Epidermal melanocyte (primary cell): ENCODE measurements around the gene ATP13A4.

Source experiments
- DNase-seq: peaks from one replicate; pipeline ENCODE4 v3.0.0; 2011; ENCODE audit warnings: low spot score; ENCODE audit not compliant: insufficient read length

The ATP13A4 gene

DNA sequence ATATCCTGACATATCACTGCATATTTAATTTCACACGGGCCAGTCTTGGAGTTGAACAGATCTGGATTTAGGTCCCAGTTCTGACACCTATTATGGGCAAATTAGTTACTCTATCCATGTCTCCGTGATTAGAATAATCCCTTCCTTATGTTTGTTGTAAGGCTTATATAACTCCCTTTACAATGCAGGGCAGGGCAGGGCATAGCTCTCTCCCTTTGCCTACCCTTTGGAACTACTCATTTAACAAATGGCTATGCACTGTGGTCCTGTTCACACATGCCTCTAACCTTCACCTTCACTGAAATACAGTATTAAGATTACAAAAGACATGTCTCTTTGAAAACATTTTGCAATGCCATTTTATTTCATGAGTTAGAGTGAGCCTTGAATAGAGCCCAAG, 151.4 kb downstream of the ATP13A4 start:
- no peak for DNase-seq

- no peak for DNase-seq
These were observed 154.4 kb downstream of the ATP13A4 start for GRCh38 chr3:193400304-193400703.

- DNase-seq = no peak
These were observed 158.0 kb downstream of the ATP13A4 start for GRCh38 chr3:193396451-193397244.

DNA sequence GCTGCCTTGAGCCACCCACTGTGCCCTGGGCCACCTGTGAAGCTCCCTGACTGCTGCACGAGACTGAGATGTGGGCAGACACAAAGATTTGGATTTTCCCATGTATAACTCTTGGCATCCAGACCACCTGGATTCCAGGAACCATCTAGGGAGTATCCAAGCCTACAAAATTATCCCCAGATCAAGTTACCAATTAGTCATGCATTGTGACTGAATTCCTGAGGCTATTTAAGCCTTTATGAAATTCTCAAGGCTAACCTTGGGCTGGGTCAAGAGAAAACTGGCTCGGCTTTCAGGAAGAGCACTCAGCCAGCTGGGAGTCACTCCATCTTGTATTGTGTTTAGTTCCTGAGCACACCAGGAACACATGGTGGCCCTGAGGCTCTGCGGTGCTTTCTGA, 162.8 kb downstream of the ATP13A4 start:
- DNase-seq = no peak

GRCh38 chr3:193389335-193389734, 165.4 kb downstream of the ATP13A4 start:
- DNase-seq = no peak

DNA sequence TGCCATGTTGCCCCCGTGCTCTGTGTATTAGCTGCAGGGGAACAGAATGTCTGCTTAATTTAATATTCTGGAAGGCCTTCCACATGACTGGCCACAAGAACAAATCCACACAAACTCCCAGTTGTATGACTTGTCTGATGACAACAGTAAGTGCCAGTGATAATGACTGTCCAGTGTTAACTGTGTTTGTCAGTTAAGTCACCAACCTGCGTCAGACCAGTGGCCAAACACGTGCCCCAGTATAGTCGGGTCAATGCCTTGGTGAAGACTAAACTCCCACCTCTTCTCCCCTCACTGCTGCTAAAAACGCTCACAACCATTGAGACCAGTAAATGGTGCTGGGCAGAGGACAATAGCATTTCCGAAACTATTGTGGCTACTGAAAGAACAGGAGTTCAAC, 166.3 kb downstream of the ATP13A4 start:
- no peak for DNase-seq

DNA sequence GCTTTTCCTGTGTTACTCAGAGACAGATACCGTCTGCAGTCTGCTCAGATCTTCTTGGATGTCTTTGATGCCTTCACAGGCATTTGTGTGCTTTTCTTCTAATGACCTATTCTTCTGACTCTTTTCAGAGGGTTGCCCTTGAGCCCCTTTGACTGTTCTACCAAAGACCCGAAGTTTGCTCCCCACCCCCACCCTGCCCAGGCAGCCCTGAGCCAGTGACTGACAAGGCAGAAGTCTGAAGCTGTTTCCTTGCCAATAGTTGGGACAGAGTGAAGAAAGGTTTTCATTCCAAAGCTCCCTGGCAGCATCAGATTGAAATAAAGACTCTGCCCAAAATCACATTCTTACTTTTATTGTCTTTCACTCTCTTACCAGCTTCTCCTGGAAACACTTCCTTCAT, 167.1 kb downstream of the ATP13A4 start:
- no peak for DNase-seq

- no peak for DNase-seq
These were observed 176.0 kb downstream of the ATP13A4 start, which contains the start of gene ATP13A5 for GRCh38 chr3:193378706-193379105. Gene ATP13A5 (minus strand): TSS chr3:193378753. CDS start chr3:193378725, 28 bp downstream.

DNA sequence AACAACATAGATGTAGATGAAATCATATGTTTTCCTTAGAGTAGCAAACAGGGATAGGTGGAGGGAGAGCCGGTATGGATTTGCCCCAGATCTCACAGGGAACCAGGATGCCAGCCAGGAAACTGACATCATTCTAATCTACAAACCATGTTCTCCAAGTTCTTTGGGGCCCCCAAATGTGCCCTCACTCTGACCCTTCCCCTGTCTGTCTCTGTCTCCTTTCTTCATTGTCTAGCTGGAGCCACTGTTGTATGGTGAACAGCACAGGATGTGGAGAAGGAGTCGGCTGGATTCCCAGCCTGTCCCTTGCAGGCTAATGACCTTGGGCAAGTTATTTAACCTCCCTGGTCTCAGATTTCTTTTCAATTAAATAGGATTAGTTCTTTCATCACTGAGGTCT, 177.1 kb downstream of the ATP13A4 start:
- DNase-seq = no peak

DNA sequence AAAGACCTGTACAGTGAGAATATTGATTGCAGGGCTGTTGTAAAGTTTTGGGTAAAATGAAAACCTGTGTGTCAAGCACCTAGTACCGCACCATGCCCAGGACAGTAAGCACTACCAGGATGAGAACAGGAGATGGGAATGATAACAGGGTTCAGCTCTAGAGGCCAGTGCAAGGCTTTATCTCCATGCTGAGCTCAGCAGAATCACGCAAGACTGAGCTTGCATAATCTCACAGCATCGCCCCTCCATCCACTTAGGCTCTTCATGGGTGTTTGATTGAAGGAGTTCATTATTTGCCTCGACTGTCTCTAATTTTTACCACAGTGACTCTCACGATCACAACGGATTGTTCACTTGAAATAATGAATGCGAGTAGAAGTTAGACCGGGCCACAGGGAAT, 179.1 kb downstream of the ATP13A4 start:
- no peak for DNase-seq

- no peak for DNase-seq
These were observed 181.9 kb downstream of the ATP13A4 start for GRCh38 chr3:193372783-193373182.

DNA sequence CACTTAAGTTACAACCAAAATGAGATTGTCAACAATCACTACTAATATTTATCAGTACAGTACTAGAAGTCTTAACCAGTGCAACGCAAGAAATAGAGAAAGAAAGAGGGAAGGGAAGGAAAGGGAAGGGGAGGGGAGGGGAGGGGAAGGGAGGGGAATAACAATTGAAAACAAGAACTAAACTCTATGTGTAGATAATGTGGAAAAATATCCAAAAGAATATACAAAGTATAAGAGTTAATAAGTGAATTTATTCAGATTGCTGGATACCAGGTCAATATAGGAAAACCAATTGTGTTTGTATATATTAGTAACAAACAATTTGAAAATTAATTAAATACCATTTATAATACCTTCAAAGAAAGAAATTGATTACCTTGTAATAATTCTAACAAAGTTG, 186.8 kb downstream of the ATP13A4 start:
- no peak for DNase-seq

- DNase-seq = no peak
These were observed 197.4 kb downstream of the ATP13A4 start for GRCh38 chr3:193357291-193357690.

GRCh38 chr3:193354423-193354822, 200.3 kb downstream of the ATP13A4 start:
- DNase-seq = no peak
